ENCODE results near the gene DENND2C.

Gene DENND2C

GRCh38 chr1:114685851-114686250 lies 16.0 kb upstream of the DENND2C start:
- no peak for DNase-seq (ENCODE audit: low read depth)

- DNase-seq (ENCODE audit: low read depth) = no peak
These were observed 7.8 kb upstream of the DENND2C start for GRCh38 chr1:114677691-114678090.

GRCh38 chr1:114676115-114676514 lies 6.3 kb upstream of the DENND2C start:
- DNase-seq (ENCODE audit: low read depth) = no peak

DNA sequence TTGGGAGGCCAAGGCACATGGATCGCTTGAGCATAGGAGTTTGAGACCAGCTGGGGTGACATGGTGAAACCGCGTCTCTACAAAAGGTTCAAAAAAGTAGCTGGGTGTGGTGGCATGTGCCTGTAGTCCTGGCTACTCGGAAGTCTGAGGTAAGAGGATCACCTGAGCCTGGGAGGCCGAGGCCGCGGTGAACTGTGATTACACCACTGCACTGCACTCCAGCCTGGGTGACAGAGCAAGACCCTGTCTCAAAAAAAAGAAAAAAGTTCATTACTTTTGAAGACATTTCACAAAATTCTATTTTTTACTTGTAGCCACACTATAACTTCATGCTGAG lies 2.1 kb upstream of the DENND2C start:
- no peak for DNase-seq (ENCODE audit: low read depth)

DNA sequence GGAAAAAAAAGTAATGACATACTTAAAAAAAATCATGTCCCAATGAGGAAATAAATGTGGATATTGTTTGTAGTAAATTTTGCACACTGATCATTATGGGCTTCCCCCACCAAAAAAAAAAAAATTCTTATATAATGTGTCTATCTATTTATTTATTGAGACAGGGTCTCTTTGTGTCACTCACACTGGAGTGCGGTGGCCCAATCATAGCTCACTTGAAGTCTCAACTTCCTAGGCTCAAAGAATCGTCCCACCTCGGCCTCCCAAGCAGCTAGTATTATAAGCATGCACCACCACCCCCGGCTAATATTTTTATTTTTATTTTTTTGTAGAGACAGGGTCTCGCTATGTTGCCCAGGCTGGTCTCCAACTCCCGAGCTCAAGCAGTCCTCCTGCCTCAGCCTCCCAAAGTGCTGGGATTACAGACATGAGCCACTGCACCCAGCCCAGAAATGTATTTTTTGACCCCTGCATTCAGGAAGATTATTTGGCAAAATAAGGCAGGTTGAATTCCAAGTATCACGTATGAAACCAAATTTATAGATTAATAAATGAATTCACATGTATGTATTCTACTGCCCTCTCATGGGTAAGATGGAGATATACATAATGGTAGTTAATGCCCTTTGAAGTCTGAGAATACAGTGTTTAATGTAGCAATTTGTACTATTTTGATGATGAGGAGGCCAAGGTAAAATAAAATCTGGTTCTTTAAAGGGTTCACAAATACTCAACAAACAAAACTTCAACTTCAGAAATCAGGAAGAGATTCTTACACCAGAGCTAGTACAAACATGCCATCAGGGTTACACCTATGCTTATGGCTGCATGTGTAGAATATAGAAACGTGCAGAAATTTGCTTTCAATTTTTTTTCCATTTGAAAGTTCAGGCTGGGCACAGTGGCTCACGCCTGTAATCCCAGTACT lies 1.4 kb upstream of the DENND2C start:
- no peak for DNase-seq (ENCODE audit: low read depth)

- DNase-seq (ENCODE audit: low read depth) = peak; percentile 36
These were observed 498 bp upstream of the DENND2C start for GRCh38 chr1:114670083-114671010.

DNA sequence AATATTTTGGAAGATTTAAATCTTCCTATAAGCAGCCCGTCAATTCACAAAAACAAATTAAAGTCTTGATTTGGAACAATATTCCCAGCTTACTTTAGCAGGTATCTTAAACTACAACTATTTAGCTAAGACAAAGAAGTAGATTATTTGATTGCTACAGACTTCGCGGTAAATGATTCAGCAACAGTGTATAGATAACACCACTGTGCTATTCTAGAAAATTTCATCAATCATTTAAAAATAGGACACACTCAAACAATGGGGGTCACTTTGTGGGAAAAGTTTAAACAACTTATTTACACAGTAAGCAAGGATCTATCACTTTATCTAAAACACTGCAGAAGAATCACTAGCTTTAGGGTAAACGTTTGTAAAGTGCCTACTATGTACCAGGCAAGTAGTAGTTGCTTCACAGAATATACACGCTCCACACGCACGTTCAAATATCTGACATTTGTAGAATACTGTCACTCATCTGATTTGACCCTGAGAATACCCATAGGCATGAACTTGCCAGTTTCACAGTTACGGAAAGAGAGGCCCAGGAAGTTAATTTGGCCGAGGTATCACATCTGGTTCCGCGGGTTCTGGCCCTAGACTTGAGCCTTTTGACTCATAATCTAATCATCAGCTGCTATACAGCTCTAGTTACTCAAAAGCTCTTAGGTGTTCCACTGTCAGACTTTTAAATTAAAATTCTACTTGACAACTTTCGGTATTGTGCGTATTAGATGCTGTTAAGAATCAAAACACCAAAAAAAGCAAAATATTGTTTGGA lies 876 bp downstream of the DENND2C start:
- DNase-seq (ENCODE audit: low read depth) = no peak

DNA sequence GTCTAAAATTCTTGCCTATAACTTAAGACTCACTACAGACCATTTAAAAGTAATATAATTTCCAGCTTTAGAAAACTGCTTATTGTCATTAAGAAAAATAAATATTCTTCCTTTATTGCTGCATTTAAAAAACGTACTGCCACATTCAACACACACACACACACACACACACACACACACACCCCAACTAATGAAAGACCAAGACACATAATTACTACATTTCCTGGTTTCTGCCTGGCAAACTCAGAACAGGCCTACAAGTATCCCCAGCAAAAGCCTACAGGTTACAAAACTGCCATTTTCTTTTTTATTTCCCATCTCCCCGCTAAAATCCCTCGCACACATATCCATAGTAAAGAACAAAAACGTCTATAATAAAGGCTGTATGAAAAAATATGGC lies 1.5 kb downstream of the DENND2C start:
- DNase-seq (ENCODE audit: low read depth) = no peak

DNA sequence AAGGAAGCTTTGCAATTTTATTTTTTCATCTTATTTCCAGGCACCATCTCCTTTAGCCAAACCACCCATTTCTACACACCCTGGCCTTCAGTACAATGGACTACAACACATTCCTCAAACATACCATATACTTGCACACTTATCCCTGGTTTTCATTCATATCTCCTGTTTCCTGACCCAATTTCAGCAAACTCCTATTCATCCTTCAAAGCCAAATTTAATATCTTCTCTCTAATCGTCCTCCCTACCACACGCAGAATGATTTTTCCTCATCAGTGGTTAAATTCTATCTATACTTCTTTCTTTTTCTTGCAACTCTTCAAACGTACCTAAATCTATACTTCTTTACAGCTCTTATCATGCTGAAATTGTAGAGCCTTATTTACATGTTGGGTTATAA lies 2.9 kb downstream of the DENND2C start:
- DNase-seq (ENCODE audit: low read depth) = no peak

DNA sequence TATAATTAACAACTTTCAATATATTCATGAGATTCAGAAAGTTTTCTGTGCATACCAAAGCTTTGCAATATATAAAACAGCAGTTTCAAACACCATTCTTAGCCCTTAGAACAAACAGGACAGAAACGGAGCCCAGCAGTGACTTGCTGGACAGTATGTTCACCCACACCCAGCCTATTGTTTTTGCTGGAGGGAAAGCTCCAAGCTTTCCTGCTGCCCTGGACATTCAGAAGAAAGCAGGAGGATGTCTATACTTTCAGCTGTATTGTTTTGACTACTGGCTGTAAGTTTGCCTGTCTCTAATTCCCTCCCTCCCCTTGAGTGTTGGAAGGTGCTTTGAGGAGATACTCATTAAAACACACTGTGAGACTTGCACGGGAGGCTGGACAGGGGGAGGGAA lies 9.6 kb downstream of the DENND2C start:
- DNase-seq (ENCODE audit: low read depth) = no peak

- DNase-seq (ENCODE audit: low read depth) = no peak
These were observed 18.0 kb downstream of the DENND2C start for GRCh38 chr1:114651893-114652292.

DNA sequence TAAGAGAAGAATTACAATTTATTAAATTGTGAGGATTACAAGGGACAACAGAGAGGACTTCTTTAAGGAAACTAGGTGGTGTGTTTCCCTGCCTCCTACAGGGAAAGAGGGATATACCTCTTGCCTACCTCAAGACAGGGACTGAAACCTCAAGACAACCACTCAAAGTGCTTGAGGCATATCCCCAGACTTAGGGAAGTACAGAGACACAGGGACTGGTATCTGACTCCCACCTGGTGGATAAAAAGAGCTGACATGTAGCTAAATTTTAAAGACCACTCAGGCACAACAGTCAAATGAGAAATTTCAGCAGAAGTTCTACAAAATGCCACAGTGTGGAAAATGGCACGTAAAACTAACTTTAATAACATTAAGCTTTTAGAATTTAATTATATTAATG lies 21.3 kb downstream of the DENND2C start:
- no peak for DNase-seq (ENCODE audit: low read depth)

- no peak for DNase-seq (ENCODE audit: low read depth)
These were observed 28.5 kb downstream of the DENND2C start for GRCh38 chr1:114641377-114641776.

- DNase-seq (ENCODE audit: low read depth) = no peak
These were observed 30.9 kb downstream of the DENND2C start for GRCh38 chr1:114638910-114639309.

- no peak for DNase-seq (ENCODE audit: low read depth)
These were observed 37.4 kb downstream of the DENND2C start for GRCh38 chr1:114632427-114632826.

DNA sequence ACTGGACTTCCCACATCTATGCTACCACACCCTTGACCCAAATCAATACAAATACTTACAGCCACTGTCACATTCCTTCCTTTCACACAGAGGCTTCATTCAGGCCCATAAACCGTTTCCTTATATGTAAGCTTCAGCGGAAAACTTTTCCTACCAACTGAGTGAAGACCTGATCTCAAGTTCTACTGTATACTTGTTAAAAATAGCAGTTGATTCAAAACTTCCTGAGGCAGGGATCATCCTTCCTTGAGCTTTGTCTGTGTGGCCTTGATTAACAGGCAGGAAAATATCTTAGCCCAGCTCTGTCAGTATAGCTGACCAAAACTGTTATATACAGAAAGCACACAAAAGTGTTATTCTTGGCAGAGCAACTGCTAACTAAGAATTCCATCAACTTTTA lies 42.7 kb downstream of the DENND2C start:
- no peak for DNase-seq (ENCODE audit: low read depth)

DNA sequence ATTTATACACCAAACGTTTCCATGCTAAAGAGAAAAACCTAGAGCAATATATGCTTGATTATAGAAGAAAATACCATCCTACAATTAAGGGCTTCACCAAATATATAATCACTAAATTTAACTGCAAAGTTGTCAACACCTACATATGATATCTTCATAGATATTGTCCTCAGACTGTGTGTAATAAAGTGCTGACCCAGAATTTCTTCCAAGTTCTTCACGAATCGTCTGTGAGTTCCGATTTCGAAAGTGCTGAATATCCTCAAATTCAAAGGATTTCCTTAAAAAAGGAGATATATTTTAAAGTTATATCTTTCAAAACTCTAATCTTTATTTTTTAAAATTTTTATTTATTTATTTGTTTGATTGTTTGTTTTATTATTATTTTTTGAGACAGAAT lies 46.5 kb downstream of the DENND2C start:
- DNase-seq (ENCODE audit: low read depth) = no peak

DNA sequence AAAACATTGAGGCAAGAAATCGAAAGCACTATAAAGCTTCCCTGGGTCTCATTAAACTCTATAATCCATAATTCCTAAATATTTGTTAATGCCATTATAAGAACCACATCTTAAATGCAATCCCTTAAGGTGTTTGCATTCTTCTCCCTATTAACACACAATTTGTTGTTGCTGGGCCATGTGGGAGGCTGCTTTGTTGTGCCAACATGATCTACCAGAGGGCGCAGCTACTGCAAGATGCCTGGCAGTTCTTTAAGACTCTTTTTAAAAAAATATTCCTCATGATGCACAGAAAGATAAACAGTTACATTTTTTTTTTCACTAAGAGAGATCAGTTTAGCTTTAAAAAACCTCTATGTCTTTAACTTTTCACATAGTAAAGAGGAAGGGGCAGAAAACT lies 49.4 kb downstream of the DENND2C start:
- no peak for DNase-seq (ENCODE audit: low read depth)

- no peak for DNase-seq (ENCODE audit: low read depth)
These were observed 51.2 kb downstream of the DENND2C start for GRCh38 chr1:114618606-114619005.

- no peak for DNase-seq (ENCODE audit: low read depth)
These were observed 59.2 kb downstream of the DENND2C start for GRCh38 chr1:114610546-114611245.

GRCh38 chr1:114609826-114610225 lies 60.0 kb downstream of the DENND2C start:
- DNase-seq (ENCODE audit: low read depth) = no peak

- no peak for DNase-seq (ENCODE audit: low read depth)
These were observed 60.8 kb downstream of the DENND2C start for GRCh38 chr1:114609026-114609425.

All from CMK (cell line).